HG02973 (cell line): ENCODE results near the gene RABGAP1L.

Source experiments
- ATAC-seq: cut with Tn5 transposase; IDR thresholded peaks from one replicate; pipeline ENCODE4 v1.9.1; 2021; ENCODE audit warnings: moderate library complexity; ENCODE audit not compliant: unreplicated experiment

The RABGAP1L gene

DNA sequence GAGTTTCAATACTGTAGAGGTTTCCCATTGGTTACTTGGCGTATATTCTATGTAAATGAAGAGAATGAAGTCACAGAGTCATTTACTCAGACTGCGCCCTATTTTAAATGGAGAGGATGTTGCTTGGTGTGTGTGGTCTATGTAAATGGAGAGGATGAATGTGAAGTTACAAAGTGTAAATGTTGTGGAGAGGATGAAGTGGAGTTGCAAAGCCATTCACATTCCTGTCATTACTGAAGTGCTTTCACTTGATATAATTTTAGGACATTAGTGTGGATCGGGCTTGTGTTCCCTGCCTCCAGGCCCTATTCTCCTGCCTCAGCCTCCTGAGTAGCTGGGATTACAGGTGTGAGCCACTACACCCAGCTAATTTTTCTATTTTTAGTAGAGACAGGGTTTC is 741.0 kb downstream of the RABGAP1L start:
- ATAC-seq, result no peak

- no peak for ATAC-seq
These were observed 743.3 kb downstream of the RABGAP1L start for GRCh38 chr1:174902531-174903099.

DNA sequence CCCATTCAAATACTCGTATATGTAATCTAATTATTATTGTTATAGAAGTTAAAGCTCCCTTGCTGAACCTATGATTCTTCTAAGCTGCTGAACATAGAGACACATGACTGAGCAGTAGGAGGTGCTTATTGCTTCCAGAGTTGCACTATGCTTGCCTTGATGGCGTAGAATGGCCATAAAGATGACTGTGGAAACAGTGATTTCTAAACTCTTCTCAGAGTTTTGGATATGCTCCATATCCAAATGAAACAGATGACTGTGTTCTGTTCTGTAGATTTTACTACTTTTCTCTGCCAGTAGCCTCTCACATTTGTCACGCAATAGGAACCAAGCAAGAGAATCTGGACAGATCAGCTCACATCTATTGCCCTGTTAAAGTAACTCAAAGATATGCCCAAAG is 752.3 kb downstream of the RABGAP1L start:
- ATAC-seq, result no peak

DNA sequence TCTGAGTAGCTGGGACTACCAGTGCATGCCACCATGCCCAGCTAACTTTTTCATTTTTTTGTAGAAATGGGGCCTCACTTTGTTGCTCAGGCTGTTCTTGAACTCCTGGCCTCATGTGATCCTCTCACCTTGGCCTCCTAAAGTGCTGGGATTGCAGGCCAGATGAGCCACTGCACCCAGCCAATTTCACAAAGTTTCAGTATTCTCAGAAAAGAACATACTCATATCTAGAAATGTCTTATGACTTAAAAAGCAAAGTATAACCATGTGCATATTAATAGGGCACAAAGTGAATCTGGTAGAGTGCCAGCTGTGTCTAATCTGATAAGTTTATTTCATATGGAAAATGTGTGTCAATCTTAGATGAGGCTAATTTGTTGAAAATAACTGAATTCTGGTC is 752.9 kb downstream of the RABGAP1L start:
- no peak for ATAC-seq

GRCh38 chr1:174913225-174913903 is 754.0 kb downstream of the RABGAP1L start:
- no peak for ATAC-seq

DNA sequence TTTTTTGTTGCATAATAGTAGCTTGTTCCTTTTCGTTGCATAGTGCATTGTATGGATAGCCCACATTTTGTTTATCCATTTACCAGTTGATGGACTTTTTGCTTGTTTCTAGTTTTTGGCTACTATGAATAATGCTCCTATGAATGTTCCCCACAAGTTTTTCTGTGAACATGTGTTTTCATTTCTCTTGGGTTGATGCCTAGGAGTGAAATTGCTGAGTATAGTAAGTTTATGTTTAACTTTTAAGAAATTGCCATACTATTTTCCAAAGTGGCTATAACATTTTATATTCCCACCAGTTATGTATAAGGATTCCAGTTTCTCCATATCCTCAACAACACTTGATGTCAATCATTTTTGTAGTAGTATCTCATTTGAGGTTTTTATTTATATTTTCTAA is 755.7 kb downstream of the RABGAP1L start:
- no peak for ATAC-seq

DNA sequence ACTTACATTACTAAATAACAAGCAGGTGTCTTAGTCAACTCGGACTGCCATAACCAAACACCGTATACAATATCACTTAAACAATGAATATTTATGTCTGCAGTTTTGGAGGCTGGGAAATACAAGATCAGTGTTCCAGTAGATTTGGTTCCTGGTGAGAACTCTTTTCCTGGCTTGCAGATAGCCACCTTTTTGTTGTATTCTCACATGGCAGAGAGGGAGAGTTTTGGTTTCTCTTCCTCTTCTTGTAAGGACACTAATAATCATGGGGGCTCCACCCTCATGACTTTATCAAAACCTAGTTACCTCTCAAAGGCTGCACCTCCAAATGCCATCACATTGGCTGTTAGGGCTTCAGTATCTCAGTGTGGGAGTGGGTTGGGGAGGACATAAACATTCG is 757.5 kb downstream of the RABGAP1L start:
- no peak for ATAC-seq

DNA sequence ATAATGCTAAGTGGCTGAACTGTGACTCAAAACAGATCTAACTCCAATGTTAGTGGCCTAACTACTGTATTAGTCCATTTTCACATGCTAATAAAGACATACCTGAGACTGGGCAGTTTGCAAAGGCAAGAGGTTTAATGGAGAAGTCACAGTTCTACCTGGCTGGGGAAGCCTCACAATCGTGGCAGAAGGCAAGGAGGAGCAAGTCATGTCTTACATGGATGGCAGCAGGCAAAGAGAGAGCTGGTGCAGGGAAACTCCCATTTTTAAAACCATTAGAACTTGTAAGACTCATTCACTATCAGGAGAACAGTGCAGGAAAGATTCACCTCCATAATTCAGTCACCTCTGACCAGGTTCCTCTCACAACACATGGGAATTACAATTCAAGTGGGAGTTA is 760.8 kb downstream of the RABGAP1L start:
- ATAC-seq, result no peak

- no peak for ATAC-seq
These were observed 762.8 kb downstream of the RABGAP1L start for GRCh38 chr1:174922121-174922520.

- ATAC-seq, result no peak
These were observed 764.5 kb downstream of the RABGAP1L start for GRCh38 chr1:174923820-174924219.

- ATAC-seq, result no peak
These were observed 769.2 kb downstream of the RABGAP1L start for GRCh38 chr1:174928541-174928940.

DNA sequence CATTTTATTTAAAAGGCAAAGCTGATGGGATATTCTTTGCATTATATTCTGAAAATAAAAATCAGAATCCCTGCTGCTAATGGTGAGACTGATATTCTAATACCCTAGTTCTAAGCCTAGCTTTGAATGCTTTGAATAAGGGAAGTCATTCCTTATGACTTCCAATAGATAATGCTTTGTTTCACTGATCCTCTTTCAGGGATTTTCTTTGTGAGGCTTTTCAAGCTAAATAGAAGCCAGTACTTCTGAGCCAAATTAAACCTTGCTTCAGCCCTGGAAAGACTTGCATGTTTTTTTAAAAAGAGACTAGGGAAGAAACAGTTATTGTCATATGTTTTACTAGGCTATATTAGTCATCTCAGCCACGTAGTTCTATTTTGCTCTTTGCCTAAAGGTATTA is 771.9 kb downstream of the RABGAP1L start:
- ATAC-seq, result no peak

- ATAC-seq, result no peak
These were observed 773.3 kb downstream of the RABGAP1L start for GRCh38 chr1:174932587-174932986.

GRCh38 chr1:174935961-174936727 is 776.8 kb downstream of the RABGAP1L start:
- ATAC-seq, result no peak

- no peak for ATAC-seq
These were observed 779.1 kb downstream of the RABGAP1L start for GRCh38 chr1:174938281-174939007.

- no peak for ATAC-seq
These were observed 780.6 kb downstream of the RABGAP1L start for GRCh38 chr1:174939775-174940545.

DNA sequence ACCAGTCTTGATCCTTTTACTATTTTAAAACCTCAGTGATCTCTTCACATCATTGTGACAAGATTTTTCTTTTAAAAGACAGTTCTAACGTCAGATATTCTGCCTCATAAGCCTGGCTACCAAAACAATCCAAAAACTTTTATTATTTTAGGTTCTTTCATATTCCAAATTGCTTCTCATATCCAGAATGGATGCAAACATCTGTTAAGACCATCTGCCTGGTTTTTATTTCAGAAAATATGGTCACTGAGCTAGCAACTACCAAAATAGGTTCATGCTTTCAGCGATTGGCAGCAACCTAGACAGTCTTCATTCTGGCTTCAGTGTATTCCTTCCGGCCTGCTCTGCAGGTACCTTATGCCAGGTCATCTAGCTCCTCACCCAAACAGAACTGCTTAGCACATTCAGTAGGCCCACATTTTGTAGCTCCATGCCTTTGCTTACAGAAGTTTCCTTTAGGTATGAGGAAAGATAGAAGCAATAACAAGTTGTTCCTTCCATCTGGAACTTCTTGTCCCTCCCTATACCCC is 781.4 kb downstream of the RABGAP1L start:
- ATAC-seq, result no peak

DNA sequence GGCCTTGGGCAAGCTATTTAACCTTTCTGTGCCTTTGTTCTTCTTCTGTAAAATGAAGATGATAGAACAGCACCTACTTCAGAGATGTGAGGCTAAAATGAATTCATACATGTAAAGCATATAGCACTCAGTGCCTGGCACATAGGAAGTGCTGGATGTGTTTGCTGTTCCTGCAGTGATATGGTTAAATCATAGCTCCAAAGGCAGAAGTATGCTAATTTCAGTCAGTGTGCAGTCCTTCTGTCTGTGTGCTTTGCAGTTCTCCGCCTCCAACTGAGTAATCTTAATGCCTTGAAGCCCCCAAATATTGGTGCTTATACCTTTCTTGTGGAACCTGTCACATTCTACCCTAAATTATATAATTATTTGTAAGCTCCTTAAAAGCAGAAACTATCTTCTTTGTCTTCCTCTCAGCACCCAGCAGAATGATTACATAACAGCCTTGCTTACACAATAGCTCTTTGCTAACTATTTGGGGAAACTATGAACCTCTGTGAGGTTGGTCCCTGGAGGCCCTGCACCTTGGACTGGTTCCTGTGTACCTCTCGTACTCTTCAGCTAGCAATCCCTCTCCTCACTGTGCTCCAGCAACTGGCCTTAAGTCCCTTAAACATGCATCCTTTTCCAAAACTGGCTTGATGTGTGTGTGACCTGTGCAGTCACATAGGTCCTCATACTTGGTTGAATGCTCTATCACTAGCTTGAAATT is 783.4 kb downstream of the RABGAP1L start:
- ATAC-seq, result no peak

DNA sequence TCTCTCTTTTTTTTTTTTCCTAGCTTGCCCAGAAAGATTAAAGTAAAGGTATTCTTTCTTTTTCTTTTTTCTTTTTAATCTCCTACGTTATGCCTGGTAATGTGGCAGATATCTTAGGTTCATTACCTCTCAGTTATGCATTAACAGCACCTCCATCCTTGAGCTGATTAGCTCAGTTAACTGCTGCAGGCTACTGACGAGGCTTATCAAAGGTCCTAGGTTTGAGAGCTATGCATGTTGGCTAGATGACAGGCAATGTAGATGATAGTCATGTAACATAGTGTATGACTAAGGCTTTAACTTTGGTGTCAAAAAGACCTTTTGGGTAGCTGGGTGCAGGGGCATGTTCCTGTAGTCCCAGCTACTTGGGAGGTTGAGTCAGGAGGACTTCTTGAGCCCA is 786.7 kb downstream of the RABGAP1L start:
- ATAC-seq, result no peak

DNA sequence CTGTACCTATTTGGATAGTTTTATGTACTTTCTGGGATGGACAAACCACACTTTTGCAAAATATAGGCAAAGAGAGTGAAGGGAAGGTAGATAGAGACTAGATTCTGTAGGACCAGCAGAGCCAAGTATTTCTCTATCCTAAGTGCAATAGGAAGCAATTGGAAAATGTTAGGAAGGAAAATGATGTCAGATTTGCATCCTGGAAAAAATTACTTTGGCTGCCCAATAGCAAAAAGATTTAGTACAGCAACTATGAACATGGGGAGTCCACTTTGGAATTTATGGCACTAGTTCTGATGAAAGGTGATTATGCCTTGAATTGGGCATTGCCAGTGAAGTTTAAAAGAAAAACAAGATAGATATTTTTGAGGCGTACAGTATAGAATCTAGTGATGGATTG is 789.7 kb downstream of the RABGAP1L start:
- ATAC-seq, result no peak
